SJSA1 (cell line): ENCODE data around the gene POMGNT2. TPM values are rescaled to one million over a fixed set of nuclear protein-coding genes. Genes with fewer than 3 reads are reported as not detected.

ENCODE experiments used
- DNase-seq, 2 experiments: peaks; one replicate each; pipeline ENCODE4 v3.0.0-alpha.2; 2015 to 2020; ENCODE audit warnings: low spot score in 2 of 2, low read depth in 1 of 2
- H3K27ac ChIP-seq: fragments of 250-450 bp; sonication (Bioruptor Pico); 2 replicates; pipeline ENCODE4 v1.5.1; 2020; ENCODE audit warnings: mild to moderate bottlenecking, moderate library complexity
- H3K27me3 ChIP-seq: fragments of 250-450 bp; sonication (Bioruptor Pico); replicated peaks from 2 replicates; pipeline ENCODE4 v1.5.1; 2020; ENCODE audit warnings: mild to moderate bottlenecking, moderate library complexity
- H3K36me3 ChIP-seq: fragments of 250-450 bp; sonication (Bioruptor Pico); 2 replicates; pipeline ENCODE4 v1.5.1; 2020; ENCODE audit warnings: mild to moderate bottlenecking
- H3K4me1 ChIP-seq: fragments of 250-450 bp; sonication (Bioruptor Pico); replicated peaks from 2 replicates; pipeline ENCODE4 v1.6.1; 2021; ENCODE audit warnings: mild to moderate bottlenecking
- H3K4me3 ChIP-seq: fragments of 250-450 bp; sonication (Bioruptor Pico); 2 replicates; pipeline ENCODE4 v1.5.1; 2020; ENCODE audit warnings: mild to moderate bottlenecking
- H3K9me3 ChIP-seq: fragments of 250-450 bp; sonication (Bioruptor Pico); replicated peaks from 2 replicates; pipeline ENCODE4 v1.5.1; 2020; ENCODE audit warnings: mild to moderate bottlenecking
- total RNA-seq: library from RNA; depleted of rRNA; stranded (reverse); fragments of >200 nt; shearing (Covaris generic); gene quantifications from 2 replicates; pipeline ENCODE4 v1.2.3, GENCODE V29; 2014; rRNA removed

Gene POMGNT2
- total RNA-seq, 1 experiment from 2014 or later, result 4.6 TPM

DNA sequence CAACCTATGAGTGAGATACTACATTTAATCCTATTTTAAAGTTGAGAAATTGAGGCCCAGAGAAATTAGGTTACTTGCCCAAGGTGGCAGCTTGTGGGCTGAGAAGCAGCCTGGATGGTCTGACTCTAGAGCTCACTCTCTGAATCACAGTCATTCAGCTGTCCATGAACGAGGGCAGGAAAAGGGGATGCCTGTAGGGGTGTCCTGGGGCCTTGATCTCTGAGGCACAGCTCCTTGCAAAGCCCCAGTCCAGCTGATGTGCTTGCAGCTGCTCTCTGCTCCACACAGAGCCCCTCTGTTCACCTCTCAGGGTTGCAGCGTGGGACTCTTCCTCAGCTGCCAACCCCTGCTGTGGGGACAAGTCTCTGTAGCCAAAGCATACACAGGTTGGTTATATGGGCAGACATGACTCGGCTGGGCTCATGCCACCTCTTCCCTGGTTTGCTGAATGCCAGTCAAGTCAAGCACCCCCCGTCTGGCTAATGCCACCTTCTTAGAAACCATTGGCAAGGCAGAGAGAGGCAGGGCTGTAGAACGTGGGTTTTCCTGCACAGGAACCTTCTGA is 70.0 kb downstream of the POMGNT2 start:
- no peaks in the 10 kb centered on the region for H3K9me3 ChIP-seq
- DNase-seq, result no peak
- H3K27ac ChIP-seq, result no peak overlapping the region
- no peaks in the 10 kb centered on the region for H3K4me1 ChIP-seq
- no peaks in the 10 kb centered on the region for H3K27me3 ChIP-seq
- no peaks in the 10 kb centered on the region for H3K36me3 ChIP-seq
- no peak overlapping the region for H3K4me3 ChIP-seq

- H3K36me3 ChIP-seq, result no peaks in the 10 kb centered on the region
- no peaks in the 10 kb centered on the region for H3K9me3 ChIP-seq
- no peaks in the 10 kb centered on the region for H3K4me1 ChIP-seq
- no peak overlapping the region for H3K27ac ChIP-seq
- DNase-seq, result no peak
- H3K27me3 ChIP-seq, result no peaks in the 10 kb centered on the region
- no peak overlapping the region for H3K4me3 ChIP-seq
Observed at GRCh38 chr3:43034911-43035310, 71.0 kb downstream of the POMGNT2 start.

GRCh38 chr3:43034200-43034599 is 71.7 kb downstream of the POMGNT2 start:
- no peaks in the 10 kb centered on the region for H3K9me3 ChIP-seq
- no peak overlapping the region for H3K4me3 ChIP-seq
- H3K27me3 ChIP-seq, result no peaks in the 10 kb centered on the region
- H3K27ac ChIP-seq, result no peak overlapping the region
- no peak for DNase-seq
- H3K36me3 ChIP-seq, result no peaks in the 10 kb centered on the region
- H3K4me1 ChIP-seq, result no peaks in the 10 kb centered on the region

DNA sequence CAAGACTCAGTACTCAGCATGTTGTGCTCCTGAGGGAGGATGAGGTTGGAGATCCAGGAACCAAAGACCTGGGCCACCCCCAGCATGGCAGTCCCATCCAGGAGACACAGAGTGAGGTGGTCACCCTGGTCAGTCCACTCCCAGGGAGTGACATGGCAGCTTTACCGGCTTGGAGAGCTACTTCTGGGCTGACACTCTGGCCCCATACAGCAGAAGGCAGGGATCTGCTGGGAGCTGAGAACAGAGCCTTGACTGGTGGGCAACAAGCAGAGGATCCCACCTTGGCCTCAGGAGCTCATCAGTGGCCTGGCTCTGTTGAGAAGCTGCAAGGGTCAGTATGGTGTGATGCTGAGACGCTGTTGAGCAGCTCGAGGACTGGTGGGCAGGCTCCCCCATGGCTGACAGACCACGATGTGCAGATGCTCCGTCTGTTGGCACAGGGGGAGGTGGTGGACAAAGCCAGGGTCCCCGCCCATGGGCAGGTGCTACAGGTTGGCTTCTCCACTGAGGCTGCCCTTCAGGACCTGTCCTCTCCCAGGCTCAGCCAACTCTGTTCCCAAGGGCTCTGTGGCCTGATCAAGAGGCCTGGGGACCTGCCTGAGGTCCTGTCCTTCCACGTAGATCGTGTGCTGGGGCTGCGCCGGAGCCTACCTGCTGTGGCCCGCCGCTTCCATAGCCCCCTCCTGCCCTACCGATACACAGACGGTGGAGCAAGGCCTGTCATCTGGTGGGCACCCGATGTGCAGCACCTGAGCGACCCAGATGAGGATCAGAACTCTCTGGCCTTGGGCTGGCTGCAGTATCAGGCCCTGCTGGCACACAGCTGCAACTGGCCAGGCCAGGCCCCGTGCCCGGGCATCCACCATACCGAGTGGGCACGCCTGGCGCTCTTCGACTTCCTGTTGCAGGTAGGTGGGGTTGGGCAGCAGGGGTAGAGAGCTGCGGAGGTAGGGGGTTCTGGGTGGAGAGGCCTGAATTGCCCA is 72.9 kb downstream of the POMGNT2 start:
- no peaks in the 10 kb centered on the region for H3K27me3 ChIP-seq
- H3K4me3 ChIP-seq, result no peak overlapping the region
- DNase-seq, result no peak
- H3K4me1 ChIP-seq, result no peaks in the 10 kb centered on the region
- H3K36me3 ChIP-seq, result no peaks in the 10 kb centered on the region
- no peaks in the 10 kb centered on the region for H3K9me3 ChIP-seq
- H3K27ac ChIP-seq, result no peak overlapping the region

DNA sequence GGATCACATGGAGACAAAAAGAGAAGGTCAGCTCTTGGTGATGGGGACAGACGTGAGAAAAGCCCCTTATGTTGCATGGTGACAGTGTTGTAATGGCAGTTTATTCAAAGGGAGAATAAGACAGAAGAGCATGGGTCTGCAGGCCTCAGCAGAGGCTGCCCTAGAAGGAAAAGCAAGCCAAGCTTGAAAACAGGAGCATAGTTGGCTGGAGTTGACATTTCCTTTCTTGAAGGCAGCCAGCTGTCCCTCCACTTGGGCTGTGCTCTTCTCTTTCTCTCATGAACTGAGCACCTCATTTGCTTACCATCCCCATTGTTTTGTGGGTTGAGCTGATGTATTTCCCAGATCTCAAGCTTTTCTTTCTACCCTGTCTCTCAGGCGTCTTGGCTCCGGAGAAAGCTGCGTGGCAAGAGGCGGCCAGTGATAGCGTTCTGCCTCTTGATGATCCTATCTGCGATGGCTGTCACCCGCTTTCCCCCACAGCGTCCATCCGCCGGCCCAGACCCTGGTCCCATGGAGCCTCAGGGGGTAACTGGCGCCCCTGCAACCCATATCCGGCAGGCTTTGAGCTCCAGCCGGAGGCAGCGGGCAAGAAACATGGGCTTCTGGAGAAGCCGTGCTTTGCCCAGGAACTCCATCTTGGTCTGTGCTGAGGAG is 73.9 kb downstream of the POMGNT2 start:
- Histone ChIP-seq H3K9me3 (no peaks in the 10 kb centered on the region), H3K4me1 (no peaks in the 10 kb centered on the region), H3K27ac (no peak overlapping the region), H3K27me3 (no peaks in the 10 kb centered on the region), H3K4me3 (no peak overlapping the region), H3K36me3 (no peaks in the 10 kb centered on the region)
- DNase-seq, result no peak

GRCh38 chr3:43031485-43031884 is 74.4 kb downstream of the POMGNT2 start:
- H3K27ac ChIP-seq, result no peak overlapping the region
- H3K36me3 ChIP-seq, result no peaks in the 10 kb centered on the region
- H3K4me3 ChIP-seq, result no peak overlapping the region
- H3K27me3 ChIP-seq, result no peaks in the 10 kb centered on the region
- H3K4me1 ChIP-seq, result no peaks in the 10 kb centered on the region
- H3K9me3 ChIP-seq, result no peaks in the 10 kb centered on the region
- no peak for DNase-seq

DNA sequence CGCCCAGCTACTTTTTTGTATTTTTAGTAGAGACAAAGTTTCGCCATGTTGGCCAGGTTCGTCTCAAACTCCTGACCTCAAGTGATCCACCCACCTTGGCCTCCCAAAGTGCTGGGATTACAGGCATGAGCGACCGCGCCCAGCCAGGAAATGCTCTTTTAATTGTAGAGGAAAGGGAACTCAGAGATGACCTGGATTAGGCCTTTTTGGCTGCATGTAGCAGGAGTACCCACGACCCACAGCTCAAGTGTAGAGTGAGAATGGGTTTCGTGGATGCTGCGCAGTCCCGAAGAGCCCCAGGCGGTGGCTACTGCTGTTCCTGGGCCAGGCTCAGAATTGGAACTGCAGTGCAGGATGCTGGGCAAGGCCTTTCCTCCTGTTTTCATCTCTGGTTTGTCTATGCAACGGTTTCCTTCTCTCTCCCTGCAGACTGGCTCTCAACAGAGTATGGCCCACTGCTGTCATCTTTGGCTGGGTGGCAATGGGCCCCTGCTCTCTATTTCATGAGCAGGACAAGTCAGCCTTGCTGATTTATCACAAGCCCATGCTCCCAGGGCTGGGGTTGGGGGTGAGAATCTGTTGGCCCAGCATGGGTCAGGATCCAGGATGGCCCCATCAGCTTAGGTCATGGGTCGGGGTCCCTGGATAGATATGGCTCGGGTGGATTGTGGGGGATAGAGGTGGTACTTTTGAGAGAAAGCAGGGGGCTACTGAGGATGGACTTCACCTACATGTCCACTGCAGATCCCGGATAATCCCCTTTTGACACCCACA is 75.5 kb downstream of the POMGNT2 start:
- Histone ChIP-seq H3K4me1 (no peaks in the 10 kb centered on the region), H3K9me3 (no peaks in the 10 kb centered on the region), H3K27ac (no peak overlapping the region), H3K36me3 (no peaks in the 10 kb centered on the region), H3K4me3 (no peak overlapping the region), H3K27me3 (no peaks in the 10 kb centered on the region)
- DNase-seq, result no peak

Other genes starting within 250 kb of the POMGNT2 start
- not detected in 2 replicates for gene CYP8B1, start 230.2 kb downstream of the POMGNT2 start, total RNA-seq
- gene ZNF662, start 199.9 kb downstream of the POMGNT2 start, total RNA-seq, result not detected in 2 replicates
- not detected in 2 replicates for gene GASK1A, start 126.8 kb downstream of the POMGNT2 start, total RNA-seq
- gene SNRK, start 180.5 kb upstream of the POMGNT2 start, total RNA-seq, result 13.5 and 14.8 TPM in 2 replicates